ENCODE results near the gene DNAH17. TPM values are rescaled to one million over a fixed set of nuclear protein-coding genes. Genes with fewer than 3 reads are reported as not detected.

Gene DNAH17
- total RNA-seq, 4 donors from 2014 or later = 0.22 to 0.51 TPM; not detected in 2

GRCh38 chr17:78572239-78573205, 4.7 kb downstream of the DNAH17 start:
- TF ChIP-seq CTCF (IDR thresholded peaks at IDR 0.05; ENCODE audit: low read depth) = no peak

GRCh38 chr17:78571329-78571728, 5.9 kb downstream of the DNAH17 start:
- TF ChIP-seq CTCF (IDR thresholded peaks at IDR 0.05; ENCODE audit: low read depth) = no peak

- TF ChIP-seq CTCF (IDR thresholded peaks at IDR 0.05; ENCODE audit: low read depth) = no peak
These were observed 8.6 kb downstream of the DNAH17 start for GRCh38 chr17:78568494-78569115.

- TF ChIP-seq CTCF (IDR thresholded peaks at IDR 0.05; ENCODE audit: low read depth) = no peak
These were observed 9.2 kb downstream of the DNAH17 start for GRCh38 chr17:78567991-78568390.

- no peak for TF ChIP-seq CTCF (IDR thresholded peaks at IDR 0.05; ENCODE audit: low read depth)
These were observed 10.2 kb downstream of the DNAH17 start for GRCh38 chr17:78566947-78567346.

GRCh38 chr17:78563189-78564145, 13.7 kb downstream of the DNAH17 start:
- no peak for TF ChIP-seq CTCF (IDR thresholded peaks at IDR 0.05; ENCODE audit: low read depth)

Measured in subcutaneous adipose tissue (tissue), 4 donors.